ENCODE measurements around the gene NCOA7.
A peak's percentile ranks its signal among the peaks of the same experiment; 100 is the strongest.

NCOA7 gene, protein sequence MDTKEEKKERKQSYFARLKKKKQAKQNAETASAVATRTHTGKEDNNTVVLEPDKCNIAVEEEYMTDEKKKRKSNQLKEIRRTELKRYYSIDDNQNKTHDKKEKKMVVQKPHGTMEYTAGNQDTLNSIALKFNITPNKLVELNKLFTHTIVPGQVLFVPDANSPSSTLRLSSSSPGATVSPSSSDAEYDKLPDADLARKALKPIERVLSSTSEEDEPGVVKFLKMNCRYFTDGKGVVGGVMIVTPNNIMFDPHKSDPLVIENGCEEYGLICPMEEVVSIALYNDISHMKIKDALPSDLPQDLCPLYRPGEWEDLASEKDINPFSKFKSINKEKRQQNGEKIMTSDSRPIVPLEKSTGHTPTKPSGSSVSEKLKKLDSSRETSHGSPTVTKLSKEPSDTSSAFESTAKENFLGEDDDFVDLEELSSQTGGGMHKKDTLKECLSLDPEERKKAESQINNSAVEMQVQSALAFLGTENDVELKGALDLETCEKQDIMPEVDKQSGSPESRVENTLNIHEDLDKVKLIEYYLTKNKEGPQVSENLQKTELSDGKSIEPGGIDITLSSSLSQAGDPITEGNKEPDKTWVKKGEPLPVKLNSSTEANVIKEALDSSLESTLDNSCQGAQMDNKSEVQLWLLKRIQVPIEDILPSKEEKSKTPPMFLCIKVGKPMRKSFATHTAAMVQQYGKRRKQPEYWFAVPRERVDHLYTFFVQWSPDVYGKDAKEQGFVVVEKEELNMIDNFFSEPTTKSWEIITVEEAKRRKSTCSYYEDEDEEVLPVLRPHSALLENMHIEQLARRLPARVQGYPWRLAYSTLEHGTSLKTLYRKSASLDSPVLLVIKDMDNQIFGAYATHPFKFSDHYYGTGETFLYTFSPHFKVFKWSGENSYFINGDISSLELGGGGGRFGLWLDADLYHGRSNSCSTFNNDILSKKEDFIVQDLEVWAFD

GRCh38 chr6:125790358-125791150 is at the start of gene NCOA7:
Gene NCOA7 (plus strand): TSS chr6:125790960. CDS start chr6:125815355, 24,395 bp downstream.
- DNase-seq = peak in 1 of 2 experiments; percentile 84

DNA sequence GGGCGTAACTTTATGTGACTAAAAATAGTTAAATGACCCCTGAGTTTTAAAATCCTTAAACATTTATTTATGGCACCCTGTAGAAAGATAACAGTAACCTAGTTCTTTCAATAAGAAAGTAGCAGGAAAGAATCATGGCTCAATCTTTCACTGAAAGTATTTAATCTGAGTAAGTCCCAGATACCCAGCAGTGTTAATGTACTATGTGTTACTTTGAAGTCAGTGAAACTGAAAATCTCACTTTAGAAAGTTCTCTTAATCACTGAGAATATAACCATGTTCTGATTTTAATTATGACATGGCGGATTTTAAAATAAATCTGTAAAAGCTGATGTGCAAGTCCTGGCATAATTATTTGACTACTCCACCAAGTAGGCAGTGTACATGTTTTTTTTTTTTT is 49.4 kb upstream of the NCOA7 start:
- no peak for DNase-seq

DNA sequence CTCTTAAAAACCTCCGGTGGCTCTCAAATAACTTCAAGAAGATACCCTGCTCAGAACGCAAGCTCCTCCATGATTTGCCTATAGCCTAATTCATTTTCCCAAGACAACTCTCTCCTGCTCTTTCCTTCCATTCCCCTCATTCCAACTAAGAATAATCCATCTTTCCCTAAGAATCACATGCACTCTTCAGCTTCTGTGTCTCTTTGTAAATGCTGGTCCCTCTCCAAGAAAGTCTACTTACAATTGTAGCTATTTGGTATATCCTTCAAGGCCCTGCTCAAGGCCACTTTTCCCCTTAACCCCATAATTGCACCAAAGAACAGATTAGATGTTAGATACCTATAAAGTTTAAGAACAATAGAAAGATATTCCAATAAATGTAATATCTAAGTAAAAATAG is 48.7 kb upstream of the NCOA7 start:
- DNase-seq = no peak

DNA sequence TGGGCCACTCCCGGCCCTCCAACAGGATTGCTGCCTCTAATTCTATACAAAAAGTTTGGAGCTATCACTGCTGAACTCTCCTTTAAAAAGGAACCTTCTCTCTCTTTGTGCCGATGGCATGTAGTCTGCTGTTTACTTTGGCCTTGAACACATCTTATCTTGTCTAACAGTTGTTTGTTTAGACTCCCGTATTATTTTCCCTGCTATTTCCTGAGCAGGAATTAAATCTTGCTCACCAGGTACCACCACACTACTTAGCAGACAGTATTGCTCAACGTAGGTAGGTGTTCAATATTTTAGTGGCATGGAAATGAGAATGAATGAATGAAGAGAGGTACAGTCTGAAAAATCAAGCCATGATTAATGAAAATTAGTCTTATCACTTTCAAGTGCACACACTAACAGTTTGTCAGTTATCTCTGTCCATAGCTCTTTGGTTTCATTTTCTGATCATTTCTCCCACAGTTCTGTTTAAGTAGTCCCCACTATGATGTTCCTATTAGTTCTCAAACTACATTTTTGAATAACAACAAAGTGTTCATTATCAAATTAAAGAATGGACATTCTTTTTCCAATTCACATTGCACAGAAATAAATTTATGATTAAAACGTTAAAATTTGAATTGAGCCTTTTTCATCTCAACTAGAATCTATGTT is 48.2 kb upstream of the NCOA7 start:
- no peak for DNase-seq

DNA sequence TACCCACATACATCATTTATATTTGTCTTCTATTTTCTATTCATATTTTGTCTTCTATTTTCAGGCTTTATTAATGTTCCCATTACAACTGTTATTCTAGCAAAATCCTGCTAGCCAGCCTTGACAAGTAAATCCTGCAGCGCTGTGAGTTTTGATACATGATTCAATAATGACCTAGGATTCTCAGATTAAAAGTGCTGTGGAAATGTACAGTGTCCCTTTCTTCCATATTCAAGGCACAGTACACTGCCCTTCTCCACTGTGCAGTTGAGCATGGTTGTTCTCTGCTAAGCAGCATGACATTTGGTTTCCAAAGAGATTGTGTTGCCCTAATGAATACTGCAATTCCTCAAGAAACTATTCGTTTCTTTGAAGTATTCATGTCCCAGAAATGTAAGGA is 47.2 kb upstream of the NCOA7 start:
- no peak for DNase-seq

DNA sequence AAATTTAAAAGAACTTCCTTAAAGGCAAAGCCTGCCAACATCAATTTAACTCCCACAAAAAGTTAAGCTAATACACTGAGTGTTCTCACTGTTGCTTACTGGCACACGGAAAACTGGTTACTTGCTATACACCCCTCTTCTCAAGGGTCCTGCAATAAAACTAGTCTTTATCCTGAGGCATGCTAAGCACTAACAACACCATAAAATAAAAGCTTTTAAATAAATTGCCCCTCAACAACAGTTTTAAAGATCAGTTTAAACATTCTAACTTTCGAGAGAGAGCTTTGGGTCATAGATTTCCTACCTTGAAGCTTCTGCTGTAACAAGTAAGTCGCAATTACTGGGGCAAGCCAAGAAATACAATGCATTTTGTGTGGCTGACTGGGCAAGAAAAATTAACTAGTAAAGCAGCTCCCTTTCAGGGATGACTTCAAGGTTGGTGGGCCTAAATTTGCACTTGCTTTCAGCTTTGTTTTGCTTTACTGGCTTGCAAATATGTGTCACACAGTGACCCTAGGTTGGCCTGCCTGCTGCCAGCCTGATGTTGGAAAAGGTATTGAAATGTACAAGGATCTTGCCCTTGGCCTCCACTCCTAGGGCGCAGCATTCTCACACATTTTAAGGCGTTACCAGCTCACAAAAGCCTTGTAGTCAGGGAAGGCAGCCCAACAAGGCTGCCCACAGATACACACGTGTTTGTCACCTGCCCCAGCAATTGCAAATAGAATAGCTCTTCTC is 45.3 kb upstream of the NCOA7 start:
- no peak for DNase-seq

GRCh38 chr6:125746019-125746414 is 44.7 kb upstream of the NCOA7 start:
- DNase-seq = no peak

DNA sequence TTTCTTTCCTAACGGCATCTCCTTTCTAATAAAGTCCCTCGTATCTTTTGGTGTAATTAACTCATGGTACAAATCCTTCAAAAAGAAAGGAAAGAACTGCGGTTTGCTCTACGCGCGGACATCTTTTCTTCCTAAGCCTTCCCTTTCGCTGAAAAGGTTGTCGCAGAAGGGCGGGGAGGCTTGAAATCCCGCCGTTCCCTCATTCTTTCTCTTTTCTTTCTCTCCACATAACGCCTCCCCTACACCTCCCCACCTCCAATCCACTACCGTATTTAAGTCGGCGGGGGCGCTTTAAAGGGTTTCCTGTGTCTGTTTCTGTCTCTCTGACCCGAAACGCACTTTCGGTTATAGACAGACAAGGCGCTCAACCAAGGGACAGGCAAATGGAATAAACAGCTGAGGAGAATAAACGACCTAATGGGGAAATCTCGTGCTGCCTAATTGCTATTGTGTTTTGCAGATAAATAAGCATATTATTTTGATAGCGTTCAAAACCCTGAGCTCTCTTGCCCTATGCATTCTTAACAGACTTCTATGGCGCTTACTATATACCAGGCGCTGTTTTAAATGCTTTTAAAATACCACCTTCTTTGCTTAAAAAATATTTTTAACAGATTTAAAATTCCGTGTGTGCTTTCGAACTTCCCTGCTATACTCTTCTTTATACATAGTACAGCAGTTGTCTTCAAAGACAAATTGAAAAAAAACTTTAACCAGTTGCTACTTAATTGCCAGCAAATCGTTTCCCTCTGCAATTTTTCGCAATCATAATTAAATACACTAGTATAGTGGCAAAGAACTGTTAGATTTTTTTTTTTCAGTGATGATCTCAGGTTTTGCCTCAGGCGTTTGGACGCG is 43.8 kb upstream of the NCOA7 start:
- DNase-seq = peak in 1 of 2 experiments; percentile 26

DNA sequence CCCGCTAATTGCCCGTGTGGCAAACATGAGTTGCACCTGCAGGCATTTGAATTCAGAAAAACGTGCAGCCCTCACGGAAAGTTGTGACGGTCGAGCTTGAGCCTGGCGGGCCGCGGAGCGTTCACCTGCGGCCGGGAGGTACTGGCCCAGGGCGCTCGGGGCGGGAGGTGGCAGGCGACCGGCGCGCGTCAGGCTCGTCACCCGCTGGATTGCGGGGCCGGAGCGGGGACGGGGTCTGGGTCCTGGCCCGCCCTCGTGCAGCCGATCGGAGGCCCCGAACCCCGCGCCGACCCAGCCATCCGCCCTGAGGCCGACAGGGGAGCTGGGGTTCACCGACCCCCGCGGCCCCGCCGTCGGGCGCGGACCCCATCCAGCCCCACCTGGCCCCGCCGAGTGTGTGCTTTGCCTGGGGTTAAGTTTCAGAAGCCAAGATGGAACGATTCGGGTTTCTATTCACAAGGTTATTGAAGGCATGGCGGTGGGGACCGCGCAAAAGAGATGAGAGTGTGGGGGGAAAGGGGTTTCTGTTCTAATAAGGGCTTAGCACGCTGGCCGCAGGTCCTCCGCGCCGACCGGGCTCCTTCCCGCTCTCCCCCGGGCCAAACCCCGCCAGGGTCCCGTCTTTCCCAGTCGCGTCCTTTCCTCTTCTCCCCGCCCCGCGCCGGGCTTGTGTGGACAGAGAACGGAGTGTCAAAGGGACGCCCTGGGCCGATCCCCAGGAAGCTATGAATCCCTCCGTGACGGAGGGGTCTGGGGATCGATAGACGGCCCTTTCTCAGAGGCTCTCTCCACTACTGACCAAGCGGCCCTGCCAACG is 43.0 kb upstream of the NCOA7 start:
- DNase-seq = peak in 1 of 2 experiments; percentile 57

GRCh38 chr6:125748406-125749172 is 42.2 kb upstream of the NCOA7 start:
- peak in 1 of 2 experiments; percentile 39 for DNase-seq

- DNase-seq = peak in 1 of 2 experiments; percentile 87
Observed at GRCh38 chr6:125749173-125749864, 41.4 kb upstream of the NCOA7 start, which contains the start of gene HEY2. Gene HEY2 (plus strand): TSS chr6:125749632. CDS start chr6:125749777, 145 bp downstream.

- DNase-seq = peak in 1 of 2 experiments; percentile 22
Observed at GRCh38 chr6:125749865-125750691, 40.7 kb upstream of the NCOA7 start.

DNA sequence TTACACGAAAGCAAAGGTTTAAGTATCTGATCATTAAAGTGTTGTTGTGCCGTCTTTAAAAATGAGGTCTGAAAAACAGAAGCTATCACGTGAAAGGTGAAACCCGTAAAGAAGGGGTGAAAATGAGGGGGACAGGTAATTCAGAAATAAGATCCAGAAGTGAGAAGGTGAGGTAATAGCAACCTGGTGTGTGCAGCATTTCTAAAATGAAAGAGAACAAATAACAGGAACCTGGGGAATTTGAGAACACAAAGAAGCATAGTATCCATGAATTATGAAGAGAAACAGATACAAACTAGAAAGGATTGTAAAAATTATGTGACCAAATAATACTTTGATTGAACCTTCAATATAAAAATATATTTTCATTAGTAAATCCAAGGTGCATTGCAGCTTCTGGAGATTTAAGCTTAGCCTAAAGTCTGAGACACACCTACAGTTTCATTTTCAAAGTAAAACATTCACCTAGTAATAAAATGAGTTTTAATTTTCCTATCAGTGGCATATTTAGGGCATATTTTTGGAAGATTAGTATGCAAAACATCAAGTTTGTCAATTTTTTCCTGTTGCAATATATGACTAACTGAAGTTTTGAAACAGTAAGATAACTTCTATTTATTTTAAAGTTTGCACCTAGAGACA is 39.9 kb upstream of the NCOA7 start:
- no peak for DNase-seq

DNA sequence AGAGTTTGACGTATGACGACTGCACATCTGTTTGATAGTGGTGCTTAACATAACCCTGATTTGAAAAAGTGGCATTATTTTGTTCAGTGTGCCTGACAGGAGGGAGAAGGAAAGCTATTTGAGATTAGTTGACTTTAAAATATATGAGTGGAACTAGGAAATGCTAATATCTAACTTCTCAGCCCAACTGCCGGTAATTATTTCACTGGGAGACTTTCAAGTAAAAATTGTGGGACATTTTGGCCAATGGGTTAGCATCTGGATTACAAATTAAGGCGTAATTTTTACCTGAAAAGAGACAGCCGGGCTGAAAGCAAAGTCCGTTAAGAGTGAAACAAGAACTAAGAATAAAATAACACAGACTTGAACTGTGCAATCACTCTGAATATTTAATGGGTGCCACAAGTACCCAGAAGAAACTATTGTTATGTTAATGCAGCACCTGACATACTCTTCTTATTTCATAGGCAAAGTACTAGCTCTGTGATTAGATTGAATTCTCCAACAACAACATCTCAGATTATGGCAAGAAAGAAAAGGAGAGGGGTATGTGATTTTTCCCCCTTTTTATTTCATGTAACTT is 39.3 kb upstream of the NCOA7 start:
- DNase-seq = no peak

DNA sequence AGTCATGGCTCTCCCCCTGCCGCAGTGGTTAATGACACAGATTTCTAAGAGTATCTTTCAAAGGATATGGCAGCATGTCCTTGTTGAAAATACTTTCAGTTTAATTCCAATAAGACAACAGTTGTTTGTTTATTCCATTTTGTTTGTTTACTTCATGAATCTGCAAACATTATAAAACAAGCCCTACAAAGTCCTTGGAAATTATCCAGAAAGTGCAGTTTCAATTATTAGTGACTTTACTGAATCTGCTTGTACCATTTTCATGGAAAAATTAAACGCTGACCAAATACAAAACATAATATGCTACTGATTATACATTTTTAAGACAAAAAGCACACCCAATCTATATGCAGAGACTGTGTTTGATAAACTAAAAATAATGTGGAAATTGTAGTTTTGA is 38.0 kb upstream of the NCOA7 start:
- DNase-seq = no peak
